A549 (cell line): ENCODE results near the gene SLC9A3. TPM values are rescaled to one million over a fixed set of nuclear protein-coding genes. Genes with fewer than 3 reads are reported as not detected.

ENCODE experiments used
- ATAC-seq, 2 experiments: fragments of 200-7000 bp in 1 of 2; fragments of >200 bp in 1 of 2; cut with Nextera tagmentation in 1 of 2; cut with Tn5 transposase in 1 of 2; 3 replicates each; pipeline versions ENCODE4 v1.8.0 to v1.9.1; 2018 to 2020; ENCODE audit warnings: mild to moderate bottlenecking in 1 of 2, moderate library complexity in 1 of 2
- CTCF ChIA-PET: fragments of 300-600 bp; sonication (Branson Sonifier 250); formaldehyde crosslinking; extraction: SDS; loops from one replicate; lab custom pipeline; 2021; ENCODE audit warnings: antibody characterized with exemption, inconsistent platforms; lab: Yijun Ruan, JAX
- POLR2A ChIA-PET: fragments of 350-600 bp; formaldehyde crosslinking; extraction: SDS; loops from one replicate; lab custom pipeline; 2021; ENCODE audit warnings: antibody characterized with exemption, inconsistent platforms; lab: Yijun Ruan, JAX
- DNase-seq, 2 experiments: peaks; one replicate each; pipeline versions ENCODE4 v3.0.0 to v3.0.0-alpha.2; 2011 to 2016; ENCODE audit warnings: low read depth in 1 of 2, low spot score in 1 of 2
- FAIRE-seq: peaks from 2 replicates; lab custom pipeline; 2011; peaks lifted over from hg19 to GRCh38; lab: Jason Lieb, UNC
- H3K27ac ChIP-seq, 2 experiments: fragments of >200 bp; sonication (Bioruptor Twin); formaldehyde crosslinking; 3 replicates each; pipeline ENCODE4 v1.5.1; 2016 to 2017
- H3K4me1 ChIP-seq: fragments of >200 bp; sonication (Bioruptor Twin); formaldehyde crosslinking; 3 replicates; pipeline ENCODE4 v1.6.1; 2016
- H3K4me2 ChIP-seq: fragments of >200 bp; sonication (Bioruptor Twin); formaldehyde crosslinking; 3 replicates; pipeline ENCODE4 v1.6.1; 2016
- H3K4me3 ChIP-seq: fragments of >200 bp; sonication (Bioruptor Twin); formaldehyde crosslinking; 3 replicates; pipeline ENCODE4 v1.5.1; 2016
- H3K9me3 ChIP-seq: fragments of >200 bp; sonication (Bioruptor Twin); formaldehyde crosslinking; 3 replicates; pipeline ENCODE4 v1.6.1; 2016
- BCL3 ChIP-seq: fragments of >200 bp; sonication (Bioruptor Twin); formaldehyde crosslinking; IDR thresholded peaks from 3 replicates; pipeline ENCODE4 v1.6.1; 2016
- CBX8 ChIP-seq: fragments of 200-600 bp; sonication (generic); IDR thresholded peaks from 2 replicates; pipeline ENCODE4 v1.6.1; 2016
- CHD2 ChIP-seq: fragments of 150-350 bp; IDR thresholded peaks from 2 replicates; pipeline ENCODE4 v1.6.1; 2014; ENCODE audit warnings: low read length; ENCODE audit not compliant: partially characterized antibody
- EHF ChIP-seq: fragments of 250-450 bp; sonication (Bioruptor Pico); IDR thresholded peaks from 2 replicates; pipeline ENCODE4 v1.5.0; 2020; ENCODE audit warnings: mild to moderate bottlenecking
- EP300 ChIP-seq, 2 experiments: fragments of >200 bp; sonication (Bioruptor Twin); formaldehyde crosslinking; IDR thresholded peaks; 2 replicates in 1 of 2; 3 replicates in 1 of 2; pipeline ENCODE4 v1.6.1; 2016 to 2017
- FOXS1 ChIP-seq: fragments of 250-450 bp; sonication (Bioruptor Pico); IDR thresholded peaks from 2 replicates; pipeline ENCODE4 v1.5.0; 2020; ENCODE audit warnings: mild to moderate bottlenecking, moderate library complexity
- HEYL ChIP-seq: fragments of 250-450 bp; sonication (Bioruptor Pico); IDR thresholded peaks from 2 replicates; pipeline ENCODE4 v1.8.0; 2021; ENCODE audit warnings: mild to moderate bottlenecking, moderate library complexity
- HMGXB4 ChIP-seq: fragments of 250-450 bp; sonication (Bioruptor Pico); IDR thresholded peaks from 2 replicates; pipeline ENCODE4 v1.5.0; 2021; ENCODE audit warnings: mild to moderate bottlenecking, moderate library complexity, borderline replicate concordance
- KDM5A ChIP-seq: fragments of 200-600 bp; sonication (generic); IDR thresholded peaks from 2 replicates; pipeline ENCODE4 v1.6.1; 2016; ENCODE audit warnings: antibody characterized with exemption, mild to moderate bottlenecking
- MAZ ChIP-seq: fragments of 150-350 bp; IDR thresholded peaks from 2 replicates; pipeline ENCODE4 v1.6.1; 2014; ENCODE audit warnings: antibody characterized with exemption, low read depth, low read length, borderline replicate concordance
- MYC ChIP-seq: IDR thresholded peaks from 2 replicates; pipeline ENCODE4 v1.6.1; 2012; ENCODE audit warnings: mild to moderate bottlenecking, inconsistent platforms, low read length, improper control_type of control experiment, borderline replicate concordance
- NFE2L2 ChIP-seq: fragments of 150-350 bp; conservative IDR thresholded peaks from 2 replicates; pipeline ENCODE4 v1.6.1; 2014; ENCODE audit warnings: low read length
- NPAS2 ChIP-seq: fragments of 250-450 bp; sonication (Bioruptor Pico); IDR thresholded peaks from 2 replicates; pipeline ENCODE4 v1.8.0; 2022; ENCODE audit warnings: mild to moderate bottlenecking, moderate library complexity, borderline replicate concordance
- NR3C1 ChIP-seq: fragments of >200 bp; sonication (Bioruptor Twin); formaldehyde crosslinking; IDR thresholded peaks from 3 replicates; pipeline ENCODE4 v1.6.1; 2017
- POLR2AphosphoS2 ChIP-seq: conservative IDR thresholded peaks from 2 replicates; pipeline ENCODE4 v1.6.1; 2012; ENCODE audit warnings: low read length, improper control_type of control experiment, inconsistent platforms
- RFX5 ChIP-seq: fragments of 450-650 bp; IDR thresholded peaks from 2 replicates; pipeline ENCODE4 v1.7.1; 2014; ENCODE audit warnings: antibody characterized with exemption, mild to moderate bottlenecking, moderate library complexity
- SMC3 ChIP-seq: fragments of >200 bp; sonication (Bioruptor Twin); formaldehyde crosslinking; IDR thresholded peaks from 3 replicates; pipeline ENCODE4 v1.6.1; 2018; ENCODE audit warnings: inconsistent platforms
- USF2 ChIP-seq: fragments of 450-650 bp; IDR thresholded peaks from 2 replicates; pipeline ENCODE4 v1.6.1; 2014; ENCODE audit warnings: antibody characterized with exemption
- ZC3H11A ChIP-seq: fragments of 450-650 bp; IDR thresholded peaks from 2 replicates; pipeline ENCODE4 v1.6.1; 2014; ENCODE audit warnings: antibody characterized with exemption, mild to moderate bottlenecking
- whole genome bisulfite sequencing: methylation state at CpG from one replicate; pipeline ENCODE4 v1.1.6; 2017; ENCODE audit errors: missing lambda C conversion rate; 5-methylcytosine and 5-hydroxymethylcytosine counted together
- polyA plus RNA-seq, 4 experiments: library from polyadenylated mRNA; depleted of rRNA in 3 of 4; stranded (reverse); fragments of >200 nt; fragmentation: RNase III in 1 of 4; extraction: RNeasy Plus Mini Kit Qiagen cat#74134 plus additional on column Dnase treatment in 1 of 4; gene quantifications; 2 replicates in 3 of 4; 3 replicates in 1 of 4; pipeline ENCODE4 v1.2.3, GENCODE V29; 2011 to 2017
- TF ChIP-seq, protein P1 (sequence below): fragments of 250-450 bp; sonication (Bioruptor Pico); IDR thresholded peaks from 2 replicates; pipeline ENCODE4 v1.5.0; 2020; ENCODE audit warnings: low read depth, mild to moderate bottlenecking, moderate library complexity

SLC9A3 gene
- polyA plus RNA-seq, 2 of the 4 experiments (the other 2 are of a cell fraction), result 1.3 TPM

DNA sequence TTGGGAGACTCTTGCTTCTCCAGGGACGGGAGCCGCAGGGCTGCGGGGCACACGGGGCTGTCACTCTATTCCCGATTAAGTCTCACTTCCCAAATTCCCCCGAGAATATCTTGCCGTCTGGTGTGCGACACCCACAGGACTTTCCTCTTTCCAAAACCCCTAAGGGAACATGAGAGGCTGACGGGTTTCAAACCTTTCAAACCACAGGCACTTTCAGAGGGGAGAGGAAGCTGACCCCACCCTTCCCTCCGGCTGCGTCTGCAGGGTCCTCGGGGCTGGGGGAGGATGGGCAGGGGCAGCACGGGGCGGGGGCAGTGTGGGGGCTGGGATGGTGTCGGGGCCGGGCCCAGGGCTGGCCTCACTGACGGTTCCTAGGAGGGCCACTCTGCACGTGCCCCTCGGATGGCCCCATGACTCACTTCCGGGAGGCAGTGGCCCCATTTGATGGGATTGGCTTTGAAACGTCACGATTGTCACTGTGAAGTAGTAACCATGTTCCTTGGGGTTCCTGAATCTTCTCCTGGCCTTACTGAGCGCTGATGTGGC, 38.2 kb downstream of the SLC9A3 start:
- FAIRE-seq (no peak), ATAC-seq (no peak), DNase-seq (no peak)
- Histone ChIP-seq H3K9me3 (no peaks in the 10 kb centered on the region), H3K4me3 (no peak overlapping the region), H3K4me1 (no peaks in the 10 kb centered on the region), H3K27ac (no peak overlapping the region), H3K4me2 (no peak overlapping the region)
- POLR2A ChIA-PET, result no interaction called here
- CTCF ChIA-PET, result no interaction called here
- 61% methylated on average over 15 of the region's 23 CpGs for WGBS
- TF ChIP-seq CBX8 (no peak), MYC (no peak), HEYL (CRISPR knock-in tag) (no peak), SMC3 (no peak), USF2 (no peak)
- TF ChIP-seq, protein P1, sequence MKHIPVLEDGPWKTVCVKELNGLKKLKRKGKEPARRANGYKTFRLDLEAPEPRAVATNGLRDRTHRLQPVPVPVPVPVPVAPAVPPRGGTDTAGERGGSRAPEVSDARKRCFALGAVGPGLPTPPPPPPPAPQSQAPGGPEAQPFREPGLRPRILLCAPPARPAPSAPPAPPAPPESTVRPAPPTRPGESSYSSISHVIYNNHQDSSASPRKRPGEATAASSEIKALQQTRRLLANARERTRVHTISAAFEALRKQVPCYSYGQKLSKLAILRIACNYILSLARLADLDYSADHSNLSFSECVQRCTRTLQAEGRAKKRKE (CRISPR knock-in tag), result no peak

DNA sequence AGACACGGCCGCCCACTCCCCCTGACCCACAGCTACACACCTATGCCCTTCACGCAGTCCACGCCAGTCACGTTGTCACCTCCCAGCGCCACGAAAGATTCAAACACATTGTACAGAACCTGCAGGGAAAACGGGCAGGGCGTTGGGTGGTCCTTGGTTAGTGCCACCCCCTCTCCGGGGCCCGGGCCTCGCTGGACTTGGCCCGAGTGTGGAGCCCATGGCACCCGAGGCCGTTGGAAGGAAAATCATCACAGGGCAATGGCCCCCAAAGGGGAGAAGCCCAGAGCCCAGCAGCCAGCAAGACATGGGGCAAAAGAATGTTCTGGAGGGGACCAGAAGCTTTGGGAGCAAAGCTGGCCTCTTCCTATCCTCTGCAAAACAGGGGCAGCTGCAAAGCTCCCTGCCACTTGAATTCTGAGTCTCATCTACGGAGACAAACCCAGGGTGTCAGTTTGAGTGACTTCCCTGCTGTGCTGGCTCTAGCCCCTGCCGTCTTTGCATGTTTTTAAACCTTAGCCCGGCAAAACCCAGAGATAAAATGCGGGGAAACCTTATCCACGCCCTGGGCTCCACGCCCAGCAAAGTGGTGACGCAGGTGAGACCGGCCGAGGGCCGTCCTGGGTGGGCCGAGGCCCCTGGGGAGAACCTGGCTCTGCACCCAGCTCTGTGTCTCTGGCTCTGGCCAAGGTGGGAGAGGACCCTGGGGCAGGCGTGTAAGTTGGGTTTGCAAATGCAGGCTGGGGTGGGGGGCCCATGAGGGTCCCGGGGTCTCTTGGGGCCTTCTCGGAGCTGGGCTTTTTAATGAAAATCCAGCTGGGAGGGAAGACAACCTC, 38.9 kb downstream of the SLC9A3 start:
- DNase-seq, result no peak
- no peak for ATAC-seq
- no peak for FAIRE-seq
- Histone ChIP-seq H3K4me3 (no peak overlapping the region), H3K4me1 (no peaks in the 10 kb centered on the region), H3K9me3 (no peaks in the 10 kb centered on the region), H3K27ac (no peak overlapping the region), H3K4me2 (no peak overlapping the region)
- 69% methylated on average over 29 of the region's 29 CpGs for WGBS
- no peak for TF ChIP-seq HMGXB4
- no peak for TF ChIP-seq POLR2AphosphoS2
- no peak for TF ChIP-seq RFX5
- TF ChIP-seq NR3C1, result no peak
- TF ChIP-seq BCL3, result no peak
- no peak for TF ChIP-seq NPAS2
- no peak for TF ChIP-seq EHF
- no peak for TF ChIP-seq NFE2L2
- no peak for TF ChIP-seq FOXS1
- TF ChIP-seq EP300 (IDR thresholded peaks at IDR 0.05), result no peak
- no peak for TF ChIP-seq MAZ
- no peak for TF ChIP-seq CHD2
- no peak for TF ChIP-seq ZC3H11A
- TF ChIP-seq KDM5A, result no peak
- POLR2A ChIA-PET, result no interaction called here
- CTCF ChIA-PET, result no interaction called here
